Tibial artery (tissue), 4 donors: ENCODE results near the gene SYNM.
"Not testable (repeated sequence)": the region's sequence is repeated elsewhere in the genome, so short reads cannot be mapped to it uniquely, and the experiment has no call there.

ENCODE experiments used
- DNase-seq, 2 donors: peaks; one replicate each; pipeline ENCODE4 v3.0.0-alpha.2; 2019
- H3K27ac ChIP-seq, 2 donors: fragments of 200-600 bp; sonication (generic) in 1 of 2; 1 replicate in 1 of 2; 2 replicates in 1 of 2; pipeline ENCODE4 v1.5.1; 2018 to 2019; ENCODE audit warnings: mild to moderate bottlenecking in 1 of 2
- H3K27me3 ChIP-seq, 2 donors: fragments of 200-600 bp; sonication (generic) in 1 of 2; one replicate each; pipeline versions ENCODE4 v1.5.1 to v1.6.0; 2016 to 2019
- H3K36me3 ChIP-seq, 3 donors: fragments of 200-600 bp; sonication (generic) in 2 of 3; one replicate each; pipeline ENCODE4 v1.5.1; 2016 to 2019; ENCODE audit warnings: mild to moderate bottlenecking in 2 of 3
- H3K4me1 ChIP-seq, 4 donors: fragments of 200-600 bp; sonication (generic) in 2 of 4; 1 replicate in 3 of 4; 2 replicates in 1 of 4; pipeline ENCODE4 v1.5.1; 2016 to 2019
- H3K4me3 ChIP-seq, 2 donors: fragments of 200-600 bp; sonication (generic) in 1 of 2; 1 replicate in 1 of 2; 2 replicates in 1 of 2; pipeline ENCODE4 v1.5.1; 2018 to 2019; ENCODE audit warnings: mild to moderate bottlenecking in 2 of 2
- H3K9me3 ChIP-seq, 3 donors: fragments of 200-600 bp; sonication (generic) in 1 of 3; one replicate each; pipeline ENCODE4 v1.5.1; 2016 to 2019
- CTCF ChIP-seq, 2 experiments: fragments of 200-600 bp in 1 of 2; fragments of 450-650 bp in 1 of 2; IDR thresholded peaks; one replicate each; pipeline ENCODE4 v1.5.1; 2017 to 2019; ENCODE audit warnings: antibody characterized with exemption in 2 of 2, mild to moderate bottlenecking in 1 of 2, moderate library complexity in 1 of 2
- intact Hi-C: fragments of 100-400 bp; cut with DNase I; formaldehyde crosslinking; loops from one replicate; pipeline ENCODE4 v1.15.0; 2023; ENCODE audit warnings: low total_unique reads

The SYNM gene

GRCh38 chr15:99110581-99111320 is 5.9 kb downstream of the SYNM start:
- Histone ChIP-seq H3K4me1 (peaks cover 0 to 86% (median 59%) of the 10 kb centered on the region in 4 donors), H3K27ac (peak overlapping the region; percentile 97), H3K27me3 (no peaks in the 10 kb centered on the region), H3K36me3 (peaks cover 6 to 16% (median 13%) of the 10 kb centered on the region in 3 donors), H3K4me3 (peak overlapping the region; percentile 86 to 92), H3K9me3 (no peaks in the 10 kb centered on the region)
- peak in 1 of 2 donors; percentile 77 for DNase-seq
- intact Hi-C loops: no loop called here
- no peak for TF ChIP-seq CTCF (IDR thresholded peaks at IDR 0.05)

GRCh38 chr15:99111641-99112040 is 6.8 kb downstream of the SYNM start:
- H3K4me3 ChIP-seq, DNase-seq, intact Hi-C loops, H3K9me3 ChIP-seq, H3K27me3 ChIP-seq: not testable (repeated sequence)
- Histone ChIP-seq H3K4me1 (peaks cover 0 to 95% (median 63%) of the 10 kb centered on the region in 4 donors), H3K36me3 (peaks cover 11 to 25% (median 22%) of the 10 kb centered on the region in 3 donors), H3K27ac (peak overlapping the region; percentile 97)

- no peaks in the 10 kb centered on the region for H3K27me3 ChIP-seq
- no peak overlapping the region for H3K4me3 ChIP-seq
- no peak for TF ChIP-seq CTCF (IDR thresholded peaks at IDR 0.05)
- DNase-seq: no peak
- peaks cover 12 to 31% (median 25%) of the 10 kb centered on the region in 3 donors for H3K36me3 ChIP-seq
- intact Hi-C loops: no loop called here
- H3K4me1 ChIP-seq: peaks cover 0 to 95% (median 70%) of the 10 kb centered on the region in 4 donors
- peak overlapping the region; percentile 80 to 97 for H3K27ac ChIP-seq
- no peaks in the 10 kb centered on the region for H3K9me3 ChIP-seq
These were observed 8.8 kb downstream of the SYNM start for GRCh38 chr15:99113547-99114271.

- Histone ChIP-seq H3K36me3 (peaks cover 21 to 41% (median 30%) of the 10 kb centered on the region in 3 donors), H3K4me3 (no peak overlapping the region), H3K9me3 (no peaks in the 10 kb centered on the region), H3K4me1 (peaks cover 0 to 94% (median 61%) of the 10 kb centered on the region in 4 donors), H3K27me3 (no peaks in the 10 kb centered on the region), H3K27ac (peak overlapping the region; percentile 80 to 97)
- peak in 1 of 2 donors; percentile 85 for DNase-seq
- intact Hi-C loops: no loop called here
- TF ChIP-seq CTCF (IDR thresholded peaks at IDR 0.05): no peak
These were observed 9.8 kb downstream of the SYNM start for GRCh38 chr15:99114511-99115299.

GRCh38 chr15:99115300-99116215 is 10.7 kb downstream of the SYNM start:
- Histone ChIP-seq H3K9me3 (no peaks in the 10 kb centered on the region), H3K4me1 (peaks cover 0 to 93% (median 53%) of the 10 kb centered on the region in 4 donors), H3K27me3 (no peaks in the 10 kb centered on the region), H3K36me3 (peaks cover 29 to 48% (median 30%) of the 10 kb centered on the region in 3 donors), H3K4me3 (no peak overlapping the region), H3K27ac (peak overlapping the region; percentile 80 to 97)
- intact Hi-C loops: no loop called here
- DNase-seq: no peak
- TF ChIP-seq CTCF (IDR thresholded peaks at IDR 0.05): no peak
